Vagina (tissue), 2 donors: ENCODE results near the gene PFDN1.

Experiments used
- POLR2A ChIP-seq, 2 donors: fragments of 450-650 bp; IDR thresholded peaks; one replicate each; pipeline ENCODE4 v1.6.1; 2017; ENCODE audit warnings: antibody characterized with exemption in 2 of 2, mild to moderate bottlenecking in 2 of 2, moderate library complexity in 2 of 2
- TF ChIP-seq, protein P1 (sequence below), 3 experiments: fragments of 450-650 bp in 2 of 3; fragments of 200-600 bp in 1 of 3; sonication (generic) in 1 of 3; IDR thresholded peaks; one replicate each; pipeline ENCODE4 v1.5.1; 2017 to 2019; ENCODE audit warnings: antibody characterized with exemption in 3 of 3, mild to moderate bottlenecking in 2 of 3, moderate library complexity in 2 of 3

DNA sequence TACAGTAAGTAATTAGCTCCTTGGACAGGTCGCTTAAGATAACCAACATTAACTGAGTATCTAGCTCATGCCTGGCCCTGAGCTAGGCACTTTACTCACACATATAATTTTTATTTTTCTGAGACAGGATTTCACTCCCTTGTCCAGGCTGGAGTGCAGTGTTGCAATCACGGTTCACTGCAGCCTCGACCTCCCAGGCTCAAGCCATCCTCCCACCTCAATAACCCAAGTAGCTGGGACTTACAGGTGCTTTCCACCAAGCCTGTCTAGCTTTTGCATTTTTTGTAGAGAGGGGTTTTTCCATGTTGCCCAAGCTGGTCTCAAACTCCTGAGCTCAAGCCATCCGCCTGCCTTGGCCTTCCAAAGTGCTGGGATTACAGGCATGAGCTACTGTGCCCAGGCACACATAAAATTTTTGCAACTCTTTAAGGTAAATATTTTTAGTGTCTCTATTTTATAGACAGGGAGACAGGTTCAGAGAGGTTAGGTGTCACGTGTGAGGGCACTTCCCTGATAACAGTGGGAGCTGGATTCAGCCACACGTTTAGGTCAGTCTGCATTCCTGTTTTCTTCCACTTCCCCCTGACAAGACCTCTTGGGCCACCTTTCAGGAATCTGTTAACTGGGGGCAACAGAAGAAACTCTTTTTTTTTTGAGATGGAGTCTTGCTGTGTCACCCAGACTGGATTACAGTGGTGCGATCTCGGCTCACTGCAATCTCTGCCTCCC lies 25.3 kb upstream of the PFDN1 start:
- TF ChIP-seq, protein P1, sequence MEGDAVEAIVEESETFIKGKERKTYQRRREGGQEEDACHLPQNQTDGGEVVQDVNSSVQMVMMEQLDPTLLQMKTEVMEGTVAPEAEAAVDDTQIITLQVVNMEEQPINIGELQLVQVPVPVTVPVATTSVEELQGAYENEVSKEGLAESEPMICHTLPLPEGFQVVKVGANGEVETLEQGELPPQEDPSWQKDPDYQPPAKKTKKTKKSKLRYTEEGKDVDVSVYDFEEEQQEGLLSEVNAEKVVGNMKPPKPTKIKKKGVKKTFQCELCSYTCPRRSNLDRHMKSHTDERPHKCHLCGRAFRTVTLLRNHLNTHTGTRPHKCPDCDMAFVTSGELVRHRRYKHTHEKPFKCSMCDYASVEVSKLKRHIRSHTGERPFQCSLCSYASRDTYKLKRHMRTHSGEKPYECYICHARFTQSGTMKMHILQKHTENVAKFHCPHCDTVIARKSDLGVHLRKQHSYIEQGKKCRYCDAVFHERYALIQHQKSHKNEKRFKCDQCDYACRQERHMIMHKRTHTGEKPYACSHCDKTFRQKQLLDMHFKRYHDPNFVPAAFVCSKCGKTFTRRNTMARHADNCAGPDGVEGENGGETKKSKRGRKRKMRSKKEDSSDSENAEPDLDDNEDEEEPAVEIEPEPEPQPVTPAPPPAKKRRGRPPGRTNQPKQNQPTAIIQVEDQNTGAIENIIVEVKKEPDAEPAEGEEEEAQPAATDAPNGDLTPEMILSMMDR (IDR thresholded peaks at IDR 0.05): no peak
- TF ChIP-seq POLR2A (IDR thresholded peaks at IDR 0.05): no peak
